Calu3 (cell line): Measurements from ENCODE around the gene ZC3H12D. TPM values are rescaled to one million over a fixed set of nuclear protein-coding genes. Genes with fewer than 3 reads are reported as not detected.
"Not testable (repeated sequence)": the region's sequence is repeated elsewhere in the genome, so short reads cannot be mapped to it uniquely, and the experiment has no call there.

ENCODE experiments used
- BruUV-seq: library from RNA; stranded (reverse); fragments of 400-500 nt; replicated peaks from 2 replicates; lab custom pipeline; 2021; lab: Mats Ljungman, UMichigan
- CTCF ChIA-PET: fragments of 300-600 bp; sonication (Branson Sonifier 250); formaldehyde crosslinking; loops from one replicate; lab custom pipeline; 2022; ENCODE audit warnings: antibody characterized with exemption; lab: Charles Lee
- DNase-seq: peaks from one replicate; pipeline ENCODE4 v3.0.0; 2022
- H3K27ac Mint-ChIP-seq: one replicate; pipeline ENCODE4 v1.8.0; 2022; ENCODE audit warnings: mixed read lengths; ENCODE audit not compliant: unreplicated experiment
- H3K27me3 Mint-ChIP-seq: one replicate; pipeline ENCODE4 v1.8.0; 2022; ENCODE audit warnings: mixed read lengths; ENCODE audit not compliant: unreplicated experiment
- H3K36me3 Mint-ChIP-seq: one replicate; pipeline ENCODE4 v1.8.0; 2022; ENCODE audit warnings: mild to moderate bottlenecking, moderate library complexity, mixed read lengths; ENCODE audit not compliant: insufficient read depth, unreplicated experiment
- H3K4me1 Mint-ChIP-seq: one replicate; pipeline ENCODE4 v1.8.0; 2022; ENCODE audit warnings: mild to moderate bottlenecking, low read depth, mixed read lengths; ENCODE audit not compliant: unreplicated experiment
- H3K4me3 Mint-ChIP-seq: one replicate; pipeline ENCODE4 v1.8.0; 2022; ENCODE audit warnings: mild to moderate bottlenecking, low read depth, moderate library complexity, mixed read lengths; ENCODE audit not compliant: unreplicated experiment
- H3K9me3 Mint-ChIP-seq: one replicate; pipeline ENCODE4 v1.8.0; 2022; ENCODE audit warnings: low read depth, mixed read lengths; ENCODE audit not compliant: unreplicated experiment
- intact Hi-C: fragments of 100-400 bp; cut with micrococcal nuclease; formaldehyde crosslinking; loops from one replicate; pipeline ENCODE4 v1.10.0; 2022; ENCODE audit not compliant: unreplicated experiment
- total RNA-seq: library from RNA; stranded (reverse); gene quantifications from 2 replicates; pipeline ENCODE4 v1.2.3, GENCODE V29; 2022
- TF ChIP-seq, protein P1 (sequence below): fragments of 200-600 bp; IDR thresholded peaks from one replicate; pipeline ENCODE4 v1.8.0; 2022; ENCODE audit warnings: antibody characterized with exemption; ENCODE audit not compliant: unreplicated experiment

ZC3H12D gene
- total RNA-seq, 1 experiment from 2014 or later: 0.05 TPM

GRCh38 chr6:149501768-149502167 lies 17.0 kb upstream of the ZC3H12D start:
- no peaks in the 10 kb centered on the region for H3K4me1 Mint-ChIP-seq
- no peak overlapping the region for H3K27ac Mint-ChIP-seq
- TF ChIP-seq, protein P1, sequence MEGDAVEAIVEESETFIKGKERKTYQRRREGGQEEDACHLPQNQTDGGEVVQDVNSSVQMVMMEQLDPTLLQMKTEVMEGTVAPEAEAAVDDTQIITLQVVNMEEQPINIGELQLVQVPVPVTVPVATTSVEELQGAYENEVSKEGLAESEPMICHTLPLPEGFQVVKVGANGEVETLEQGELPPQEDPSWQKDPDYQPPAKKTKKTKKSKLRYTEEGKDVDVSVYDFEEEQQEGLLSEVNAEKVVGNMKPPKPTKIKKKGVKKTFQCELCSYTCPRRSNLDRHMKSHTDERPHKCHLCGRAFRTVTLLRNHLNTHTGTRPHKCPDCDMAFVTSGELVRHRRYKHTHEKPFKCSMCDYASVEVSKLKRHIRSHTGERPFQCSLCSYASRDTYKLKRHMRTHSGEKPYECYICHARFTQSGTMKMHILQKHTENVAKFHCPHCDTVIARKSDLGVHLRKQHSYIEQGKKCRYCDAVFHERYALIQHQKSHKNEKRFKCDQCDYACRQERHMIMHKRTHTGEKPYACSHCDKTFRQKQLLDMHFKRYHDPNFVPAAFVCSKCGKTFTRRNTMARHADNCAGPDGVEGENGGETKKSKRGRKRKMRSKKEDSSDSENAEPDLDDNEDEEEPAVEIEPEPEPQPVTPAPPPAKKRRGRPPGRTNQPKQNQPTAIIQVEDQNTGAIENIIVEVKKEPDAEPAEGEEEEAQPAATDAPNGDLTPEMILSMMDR: no peak
- H3K27me3 Mint-ChIP-seq: no peaks in the 10 kb centered on the region
- intact Hi-C loops: no loop called here
- no peaks in the 10 kb centered on the region for H3K36me3 Mint-ChIP-seq
- BruUV-seq: no TSS peak
- H3K9me3 Mint-ChIP-seq: no peaks in the 10 kb centered on the region
- CTCF ChIA-PET: no interaction called here
- no peak for DNase-seq
- no peak overlapping the region for H3K4me3 Mint-ChIP-seq

GRCh38 chr6:149501201-149501600 lies 16.4 kb upstream of the ZC3H12D start:
- H3K27ac Mint-ChIP-seq: no peak overlapping the region
- H3K4me3 Mint-ChIP-seq: no peak overlapping the region
- CTCF ChIA-PET: no interaction called here
- no peak for DNase-seq
- no peaks in the 10 kb centered on the region for H3K27me3 Mint-ChIP-seq
- no peaks in the 10 kb centered on the region for H3K9me3 Mint-ChIP-seq
- H3K36me3 Mint-ChIP-seq: no peaks in the 10 kb centered on the region
- no TSS peak for BruUV-seq
- intact Hi-C loops: no loop called here
- TF ChIP-seq, protein P1: no peak
- H3K4me1 Mint-ChIP-seq: no peaks in the 10 kb centered on the region

GRCh38 chr6:149500096-149500495 lies 15.3 kb upstream of the ZC3H12D start:
- CTCF ChIA-PET: no interaction called here
- no peaks in the 10 kb centered on the region for H3K36me3 Mint-ChIP-seq
- no peaks in the 10 kb centered on the region for H3K27me3 Mint-ChIP-seq
- intact Hi-C loops: no loop called here
- no TSS peak for BruUV-seq
- no peak for DNase-seq
- no peaks in the 10 kb centered on the region for H3K9me3 Mint-ChIP-seq
- no peak overlapping the region for H3K4me3 Mint-ChIP-seq
- H3K27ac Mint-ChIP-seq: no peak overlapping the region
- H3K4me1 Mint-ChIP-seq: no peaks in the 10 kb centered on the region
- TF ChIP-seq, protein P1: no peak

DNA sequence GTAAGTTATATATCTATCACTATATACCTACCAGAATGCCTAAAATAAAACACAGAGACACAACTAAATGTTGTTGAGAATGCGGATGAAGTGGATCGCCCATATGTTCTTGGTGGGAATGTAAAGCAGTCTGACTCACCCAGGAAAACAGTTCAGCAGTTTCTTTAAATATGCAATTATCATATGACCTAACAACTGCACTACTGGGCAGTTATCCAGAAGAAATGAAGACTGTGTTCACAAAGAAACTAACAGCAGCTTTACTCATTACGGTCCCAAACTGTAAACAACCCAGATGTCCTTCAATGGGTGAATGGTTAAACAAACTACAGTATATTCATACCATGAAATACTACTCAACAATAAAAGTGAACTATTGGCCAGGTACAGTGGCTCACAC lies 14.3 kb upstream of the ZC3H12D start:
- Mint-ChIP-seq H3K4me1 (no peaks in the 10 kb centered on the region), H3K4me3 (no peak overlapping the region), H3K9me3 (no peaks in the 10 kb centered on the region), H3K27ac (no peak overlapping the region), H3K27me3 (no peaks in the 10 kb centered on the region), H3K36me3 (no peaks in the 10 kb centered on the region)
- no TSS peak for BruUV-seq
- CTCF ChIA-PET: no interaction called here
- DNase-seq: no peak
- intact Hi-C loops: no loop called here
- TF ChIP-seq, protein P1: no peak

DNA sequence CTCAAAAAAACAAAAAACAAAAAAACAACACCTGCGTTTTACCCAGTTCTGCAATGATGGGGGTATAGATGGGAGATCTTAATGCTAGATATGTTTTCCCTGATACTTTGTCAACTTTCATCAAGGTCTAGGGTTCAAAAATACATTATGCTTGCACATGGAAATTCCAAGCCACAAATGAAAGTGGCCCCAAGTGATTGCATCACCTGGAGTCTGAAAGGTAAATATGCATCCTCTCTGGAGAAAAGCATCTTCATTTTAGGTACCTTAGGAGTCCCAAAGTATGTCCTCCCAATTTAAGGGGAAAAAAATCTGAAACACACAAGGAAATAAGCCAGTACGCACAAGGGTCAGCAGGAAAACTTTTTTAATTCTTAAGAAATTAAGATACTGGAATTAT lies 12.6 kb upstream of the ZC3H12D start:
- Mint-ChIP-seq H3K4me3 (no peak overlapping the region), H3K9me3 (no peaks in the 10 kb centered on the region), H3K27me3 (no peaks in the 10 kb centered on the region), H3K27ac (no peak overlapping the region), H3K4me1 (no peaks in the 10 kb centered on the region), H3K36me3 (no peaks in the 10 kb centered on the region)
- BruUV-seq: no TSS peak
- intact Hi-C loops: no loop called here
- TF ChIP-seq, protein P1: no peak
- CTCF ChIA-PET: no interaction called here
- DNase-seq: no peak

- H3K4me1 Mint-ChIP-seq, CTCF ChIA-PET, intact Hi-C loops, BruUV-seq, H3K27ac Mint-ChIP-seq, H3K36me3 Mint-ChIP-seq, H3K9me3 Mint-ChIP-seq, H3K27me3 Mint-ChIP-seq, H3K4me3 Mint-ChIP-seq, DNase-seq: not testable (repeated sequence)
These were observed 11.8 kb upstream of the ZC3H12D start for GRCh38 chr6:149496597-149496996.
